Stimulated activated CD8-positive, alpha-beta memory T cell treated with anti-CD3 and anti-CD28 coated beads, Interleukin-4, amount 100 ng/mL, for 1 hour (primary cell): ENCODE measurements around the gene GAL3ST2.
A peak's percentile ranks its signal among the peaks of the same experiment; 100 is the strongest.

Experiments used
- DNase-seq, 2 donors: peaks; one replicate each; pipeline ENCODE4 v3.0.0-alpha.2; 2020; ENCODE audit warnings: low read depth in 2 of 2, low spot score in 1 of 2

Gene GAL3ST2

GRCh38 chr2:241842620-241843211, 66.1 kb downstream of the GAL3ST2 start:
- DNase-seq: no peak

GRCh38 chr2:241843321-241844065, 66.9 kb downstream of the GAL3ST2 start:
- DNase-seq: no peak

GRCh38 chr2:241844066-241844728, 67.6 kb downstream of the GAL3ST2 start:
- peak; percentile 53 to 68 for DNase-seq

- DNase-seq: no peak
Observed at GRCh38 chr2:241844831-241845578, 68.4 kb downstream of the GAL3ST2 start.

- no peak for DNase-seq
Observed at GRCh38 chr2:241846406-241846805, 69.8 kb downstream of the GAL3ST2 start.

GRCh38 chr2:241848761-241849615, 72.4 kb downstream of the GAL3ST2 start:
- DNase-seq: no peak

GRCh38 chr2:241849616-241850543, 73.3 kb downstream of the GAL3ST2 start:
- no peak for DNase-seq

GRCh38 chr2:241850544-241851324, 74.1 kb downstream of the GAL3ST2 start:
- DNase-seq: no peak

- no peak for DNase-seq
Observed at GRCh38 chr2:241851325-241852115, 74.9 kb downstream of the GAL3ST2 start.

- no peak for DNase-seq
Observed at GRCh38 chr2:241852116-241852980, 75.7 kb downstream of the GAL3ST2 start.

GRCh38 chr2:241852981-241853631, 76.5 kb downstream of the GAL3ST2 start:
- DNase-seq: no peak
